ENCODE measurements around the gene PRR3. TPM values are rescaled to one million over a fixed set of nuclear protein-coding genes. Genes with fewer than 3 reads are reported as not detected.

Gene PRR3
- polyA plus RNA-seq, 1 of the 3 experiments (the other 2 are of a cell fraction) = 21.2 TPM

GRCh38 chr6:30599625-30600324 lies 42.7 kb downstream of the PRR3 start:
- Histone ChIP-seq H3K9me2 (no peaks in the 10 kb centered on the region), H3K27me3 (ENCODE audit: insufficient read depth) (no peaks in the 10 kb centered on the region), H3F3A (replicated peaks; ENCODE audit: insufficient read depth) (peaks cover 35% of the 10 kb centered on the region), H3K4me1 (ENCODE audit: control insufficient read depth in 1 of 2, insufficient read depth in 2 of 2, low read depth in 1 of 2, low read length in 1 of 2) (no peaks in the 10 kb centered on the region), H3K79me2 (ENCODE audit: insufficient read depth) (no peaks in the 10 kb centered on the region), H2AFZ (ENCODE audit: low read depth) (no peak overlapping the region), H3K4me3 (ENCODE audit: low read depth in 2 of 2, low read length in 1 of 2) (no peak overlapping the region), H3K27ac (ENCODE audit: low read depth in 2 of 2, low read length in 1 of 2) (0 out of 4 replicates have a peak overlapping the region, but pooled peaks of 1 of the 2 experiments have one; percentile 13), H3K36me3 (replicated peaks in 1 of 2; ENCODE audit: control insufficient read depth in 1 of 2, insufficient read depth in 2 of 2, low read length in 1 of 2) (peaks cover 31 to 48% of the 10 kb centered on the region in 2 experiments), H4K20me1 (ENCODE audit: insufficient read depth) (no peaks in the 10 kb centered on the region), H3K9me3 (no peaks in the 10 kb centered on the region), H3K9ac (no peak overlapping the region), H3K4me2 (no peak overlapping the region)
- ChIA-PET POLR2A (interaction anchor here (1.6 to 2.4 kb wide), 3 partner anchors 9 to 14 kb away, joined by 6 to 18 read pairs (median 12); no protein-coding TSS in a partner anchor), CTCF (interaction anchor here (1.4 to 9.9 kb wide), 3 partner anchors 10 to 56 kb away, joined by 5 to 118 read pairs (median 18); no protein-coding TSS in a partner anchor)
- no peak for DNase-seq
- TF ChIP-seq SMC3 (IDR thresholded peaks at IDR 0.05; ENCODE audit: low read depth, low read length) (no peak), GABPA (IDR thresholded peaks at IDR 0.05; ENCODE audit: low read depth) (no peak), USF1 (IDR thresholded peaks at IDR 0.05; ENCODE audit: borderline replicate concordance, low read depth) (no peak), USF2 (IDR thresholded peaks at IDR 0.05; ENCODE audit: borderline replicate concordance, low read depth, low read length) (no peak), TEAD4 (IDR thresholded peaks at IDR 0.05; ENCODE audit: borderline replicate concordance, insufficient read depth) (no peak), PBX3 (IDR thresholded peaks at IDR 0.05) (no peak)
- TF ChIP-seq, protein P1, sequence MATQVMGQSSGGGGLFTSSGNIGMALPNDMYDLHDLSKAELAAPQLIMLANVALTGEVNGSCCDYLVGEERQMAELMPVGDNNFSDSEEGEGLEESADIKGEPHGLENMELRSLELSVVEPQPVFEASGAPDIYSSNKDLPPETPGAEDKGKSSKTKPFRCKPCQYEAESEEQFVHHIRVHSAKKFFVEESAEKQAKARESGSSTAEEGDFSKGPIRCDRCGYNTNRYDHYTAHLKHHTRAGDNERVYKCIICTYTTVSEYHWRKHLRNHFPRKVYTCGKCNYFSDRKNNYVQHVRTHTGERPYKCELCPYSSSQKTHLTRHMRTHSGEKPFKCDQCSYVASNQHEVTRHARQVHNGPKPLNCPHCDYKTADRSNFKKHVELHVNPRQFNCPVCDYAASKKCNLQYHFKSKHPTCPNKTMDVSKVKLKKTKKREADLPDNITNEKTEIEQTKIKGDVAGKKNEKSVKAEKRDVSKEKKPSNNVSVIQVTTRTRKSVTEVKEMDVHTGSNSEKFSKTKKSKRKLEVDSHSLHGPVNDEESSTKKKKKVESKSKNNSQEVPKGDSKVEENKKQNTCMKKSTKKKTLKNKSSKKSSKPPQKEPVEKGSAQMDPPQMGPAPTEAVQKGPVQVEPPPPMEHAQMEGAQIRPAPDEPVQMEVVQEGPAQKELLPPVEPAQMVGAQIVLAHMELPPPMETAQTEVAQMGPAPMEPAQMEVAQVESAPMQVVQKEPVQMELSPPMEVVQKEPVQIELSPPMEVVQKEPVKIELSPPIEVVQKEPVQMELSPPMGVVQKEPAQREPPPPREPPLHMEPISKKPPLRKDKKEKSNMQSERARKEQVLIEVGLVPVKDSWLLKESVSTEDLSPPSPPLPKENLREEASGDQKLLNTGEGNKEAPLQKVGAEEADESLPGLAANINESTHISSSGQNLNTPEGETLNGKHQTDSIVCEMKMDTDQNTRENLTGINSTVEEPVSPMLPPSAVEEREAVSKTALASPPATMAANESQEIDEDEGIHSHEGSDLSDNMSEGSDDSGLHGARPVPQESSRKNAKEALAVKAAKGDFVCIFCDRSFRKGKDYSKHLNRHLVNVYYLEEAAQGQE (IDR thresholded peaks at IDR 0.05; ENCODE audit: low read depth, low read length) = no peak
- TF ChIP-seq, protein P2, sequence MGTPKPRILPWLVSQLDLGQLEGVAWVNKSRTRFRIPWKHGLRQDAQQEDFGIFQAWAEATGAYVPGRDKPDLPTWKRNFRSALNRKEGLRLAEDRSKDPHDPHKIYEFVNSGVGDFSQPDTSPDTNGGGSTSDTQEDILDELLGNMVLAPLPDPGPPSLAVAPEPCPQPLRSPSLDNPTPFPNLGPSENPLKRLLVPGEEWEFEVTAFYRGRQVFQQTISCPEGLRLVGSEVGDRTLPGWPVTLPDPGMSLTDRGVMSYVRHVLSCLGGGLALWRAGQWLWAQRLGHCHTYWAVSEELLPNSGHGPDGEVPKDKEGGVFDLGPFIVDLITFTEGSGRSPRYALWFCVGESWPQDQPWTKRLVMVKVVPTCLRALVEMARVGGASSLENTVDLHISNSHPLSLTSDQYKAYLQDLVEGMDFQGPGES (IDR thresholded peaks at IDR 0.05; ENCODE audit: low read depth, low read length) = no peak
- 92% methylated on average over 13 of the region's 13 CpGs for WGBS (ENCODE audit: low lambda C conversion rate)
